GM18858 (cell line): Measurements from ENCODE around the gene NFATC2.
A peak's percentile ranks its signal among the peaks of the same experiment; 100 is the strongest.

Experiments
- ATAC-seq: cut with Tn5 transposase; IDR thresholded peaks from one replicate; pipeline ENCODE4 v1.9.1; 2021; ENCODE audit not compliant: unreplicated experiment

Gene NFATC2

DNA sequence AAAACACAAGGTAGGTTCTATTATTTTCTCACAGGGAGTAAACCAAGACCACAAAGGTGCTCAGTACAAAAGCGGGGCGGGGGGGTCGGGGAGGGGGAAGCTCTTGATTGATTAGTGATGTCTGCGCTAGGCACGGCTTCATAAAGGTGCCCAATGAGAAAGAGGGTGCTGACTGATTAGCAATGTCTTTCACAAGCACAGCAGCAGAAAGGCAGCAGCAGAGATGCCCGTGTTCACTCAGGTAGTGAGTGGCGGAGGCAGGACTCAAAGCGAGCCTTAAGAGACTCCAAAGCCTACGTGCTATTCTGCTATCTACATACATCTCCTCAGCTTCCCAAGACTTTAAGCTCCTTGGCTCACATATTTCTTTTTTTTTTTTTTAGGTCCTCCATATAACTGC, 20.3 kb downstream of the NFATC2 start:
- ATAC-seq: no peak

DNA sequence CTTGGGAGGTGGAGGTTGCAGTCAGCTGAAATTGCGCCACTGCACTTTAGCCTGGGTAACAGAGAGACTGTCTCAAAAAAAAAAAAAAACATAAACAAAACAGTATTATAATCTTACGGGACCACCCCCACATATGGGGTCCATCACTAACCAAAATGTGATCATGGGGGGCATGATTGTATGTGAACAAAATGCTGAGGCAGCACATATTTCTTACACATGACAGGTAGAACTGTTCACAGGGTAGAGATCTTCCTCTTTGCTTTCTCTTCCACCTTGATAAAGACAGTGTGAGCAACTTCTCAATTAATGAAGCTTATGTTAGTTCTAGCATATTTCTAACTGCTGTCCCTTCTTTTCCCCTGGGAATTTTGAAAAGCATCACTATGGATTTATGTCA, 24.7 kb downstream of the NFATC2 start:
- ATAC-seq: no peak

DNA sequence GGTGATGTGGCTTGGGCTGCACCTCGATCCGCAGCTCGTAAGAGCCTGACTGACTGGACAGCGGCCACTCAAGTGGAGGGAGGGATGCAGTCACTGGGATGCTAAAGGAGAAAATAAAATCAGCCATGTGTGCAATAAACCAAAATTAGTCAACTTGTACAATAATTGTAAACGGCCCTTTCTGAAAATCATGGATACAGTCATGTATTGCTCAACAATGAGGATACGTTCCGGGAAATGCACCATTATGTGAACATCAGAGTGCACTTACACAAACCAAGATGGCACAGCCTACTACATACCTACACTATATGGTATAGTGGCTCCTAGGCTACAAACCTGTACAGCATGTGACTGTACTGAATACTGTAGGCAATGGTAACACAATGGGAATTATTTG, 25.7 kb downstream of the NFATC2 start:
- no peak for ATAC-seq

DNA sequence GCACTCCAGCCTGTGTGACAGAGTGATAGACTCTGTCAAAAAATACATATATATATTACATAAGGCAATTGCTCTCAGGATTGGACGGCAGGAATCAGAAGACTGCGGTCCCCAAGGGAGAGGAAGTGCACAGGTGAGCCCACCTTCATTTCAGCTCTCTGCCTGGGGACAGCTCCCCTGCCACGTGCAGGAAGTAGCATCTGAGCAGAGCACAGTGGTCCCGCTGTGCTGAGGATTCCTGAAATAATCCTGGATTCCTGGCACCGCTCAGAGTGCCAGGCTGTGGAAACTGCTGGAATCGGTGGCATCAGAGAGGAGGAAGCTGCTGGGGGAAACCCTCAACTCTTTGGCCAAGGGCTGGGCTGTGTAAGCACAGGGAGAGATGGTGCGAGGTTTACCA, 27.7 kb downstream of the NFATC2 start:
- ATAC-seq: no peak

DNA sequence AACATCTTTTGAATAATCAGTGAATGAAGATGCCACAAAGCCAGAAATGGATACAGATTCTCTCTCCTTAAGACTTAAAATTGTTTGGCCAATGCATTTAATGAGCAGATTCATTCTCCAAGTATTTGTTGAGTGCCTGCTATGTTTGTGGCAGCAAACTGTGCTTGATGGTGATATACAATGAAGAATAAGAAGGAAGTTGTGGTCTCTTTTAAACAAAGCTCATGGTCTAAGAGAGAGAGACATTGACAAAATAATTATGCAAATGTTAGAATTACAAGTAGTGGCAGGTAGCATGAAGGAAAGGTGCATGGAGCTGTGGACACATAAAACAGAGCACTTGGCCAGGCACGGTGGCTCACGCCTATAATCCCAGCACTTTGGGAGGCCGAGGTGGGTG, 28.3 kb downstream of the NFATC2 start:
- no peak for ATAC-seq

DNA sequence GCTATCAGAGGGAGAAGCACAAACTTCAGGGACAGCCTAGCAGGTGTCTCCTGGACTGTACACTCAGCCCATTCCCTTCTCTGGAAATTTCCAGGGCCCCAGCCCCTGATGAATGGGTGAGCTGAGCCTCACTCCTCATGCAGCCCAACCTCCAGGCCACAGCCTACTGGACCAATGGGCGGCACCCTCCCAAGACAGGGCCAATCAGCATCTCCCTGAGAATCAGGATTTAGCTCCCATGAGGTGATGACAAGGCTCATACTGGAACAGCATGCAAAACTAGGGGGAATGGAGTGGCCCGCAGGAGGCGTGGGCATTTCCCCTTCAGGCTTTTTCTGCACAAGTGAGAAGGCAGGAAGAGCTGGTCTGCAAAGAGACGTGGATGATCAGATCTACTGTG, 29.0 kb downstream of the NFATC2 start:
- no peak for ATAC-seq

DNA sequence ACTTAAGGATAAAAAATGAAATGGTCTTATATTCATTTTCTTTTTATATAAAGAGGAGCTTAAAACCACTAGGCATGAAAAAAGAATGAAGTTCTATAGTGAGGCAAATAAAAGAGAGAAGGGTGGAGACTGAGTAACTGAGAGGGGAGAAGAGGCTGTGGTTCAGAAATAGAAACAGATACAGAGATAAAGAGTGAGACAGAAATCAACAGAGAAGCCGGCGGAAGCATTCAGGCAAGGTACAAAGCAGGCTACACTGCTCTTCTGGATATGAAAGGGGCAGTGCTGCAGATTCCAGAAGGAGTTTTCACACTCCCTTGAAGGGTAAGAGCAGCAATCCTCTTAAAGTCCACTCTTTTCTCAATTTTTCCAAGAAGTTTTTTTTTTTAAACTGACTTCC, 29.9 kb downstream of the NFATC2 start:
- ATAC-seq: no peak

DNA sequence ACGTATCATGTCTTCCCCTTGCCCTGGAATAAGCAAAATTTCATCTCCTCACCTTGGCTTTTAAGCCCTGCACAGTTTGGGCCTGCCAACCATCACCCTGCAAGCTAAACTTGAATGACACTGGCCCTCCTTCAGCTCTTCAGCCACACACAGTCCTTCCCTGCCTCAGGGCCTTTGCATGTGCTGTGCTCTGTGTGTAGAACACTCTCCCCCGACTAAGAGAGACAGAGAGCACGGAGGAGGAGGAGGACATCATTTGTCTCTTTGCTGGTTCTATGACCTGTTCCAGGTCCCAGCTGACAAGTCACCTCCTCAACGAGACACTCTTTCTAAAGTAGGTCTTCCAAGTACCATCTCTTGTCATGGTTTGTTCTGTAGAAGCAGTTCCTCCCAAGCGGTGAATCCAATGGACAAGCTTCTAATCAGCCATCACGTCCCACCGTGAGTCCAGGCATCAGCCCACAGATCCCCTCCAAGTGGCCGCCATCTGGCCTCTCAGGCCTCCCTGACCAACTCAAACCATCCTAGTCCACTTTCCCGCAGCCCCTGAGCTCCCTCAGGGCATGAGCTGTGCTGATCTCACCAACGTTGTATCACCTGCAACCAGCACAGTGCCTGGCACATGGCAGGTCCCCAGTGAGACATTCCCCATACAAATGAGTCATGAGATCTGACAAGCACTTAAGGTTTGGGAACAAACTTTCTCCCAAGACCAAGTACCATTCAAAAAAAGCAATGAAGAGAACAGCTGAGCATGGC, 30.5 kb downstream of the NFATC2 start:
- no peak for ATAC-seq

DNA sequence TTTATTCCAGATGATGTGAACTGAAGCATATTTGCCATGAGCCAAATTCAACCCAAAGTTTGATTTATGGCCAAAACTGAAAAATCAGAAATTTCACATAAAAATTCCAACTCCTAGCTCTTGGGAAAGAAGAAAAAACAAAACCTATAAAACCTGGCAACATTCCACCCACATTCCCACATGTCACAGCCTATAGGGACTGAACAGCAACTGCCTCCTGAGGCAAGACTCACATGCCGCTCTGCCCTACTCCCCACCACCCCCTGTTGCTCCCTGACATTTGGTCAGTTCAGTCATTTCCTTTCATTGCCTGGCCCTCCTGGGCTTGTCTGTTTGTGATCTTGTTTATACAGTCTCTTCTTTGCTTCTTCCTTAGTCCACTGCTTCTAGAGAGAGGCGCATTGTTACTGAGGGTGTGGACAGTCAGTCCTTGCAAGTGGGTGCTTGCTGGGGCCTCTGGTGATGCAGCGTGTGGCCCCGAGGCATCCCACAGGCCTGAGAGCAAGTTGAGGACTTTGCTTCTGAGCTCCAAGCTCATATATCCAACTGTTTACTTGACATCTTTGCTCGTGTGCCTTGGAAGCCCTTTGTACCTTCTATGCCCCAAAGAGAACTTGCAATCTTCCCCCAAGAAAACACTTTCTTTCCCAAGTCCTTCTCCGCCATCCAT, 31.4 kb downstream of the NFATC2 start:
- ATAC-seq: no peak

DNA sequence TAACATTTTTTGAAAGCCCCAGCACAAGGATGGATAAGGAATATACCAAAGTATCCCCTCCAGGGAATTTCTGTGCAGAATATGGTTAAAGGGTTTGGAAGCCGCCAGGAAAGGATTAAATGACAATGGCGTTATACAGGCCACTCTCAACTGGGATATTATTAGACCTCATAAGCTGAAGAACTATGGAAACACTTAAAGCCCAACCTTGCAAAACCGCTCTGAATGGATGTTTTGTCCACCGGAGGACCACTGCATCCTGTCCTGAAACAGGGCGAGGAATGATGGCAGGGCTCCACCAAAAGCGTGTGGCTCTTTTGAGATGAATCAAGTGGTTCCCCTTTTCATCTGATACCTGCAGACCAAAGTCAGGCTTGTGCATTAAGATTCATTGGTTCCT, 32.4 kb downstream of the NFATC2 start:
- no peak for ATAC-seq

DNA sequence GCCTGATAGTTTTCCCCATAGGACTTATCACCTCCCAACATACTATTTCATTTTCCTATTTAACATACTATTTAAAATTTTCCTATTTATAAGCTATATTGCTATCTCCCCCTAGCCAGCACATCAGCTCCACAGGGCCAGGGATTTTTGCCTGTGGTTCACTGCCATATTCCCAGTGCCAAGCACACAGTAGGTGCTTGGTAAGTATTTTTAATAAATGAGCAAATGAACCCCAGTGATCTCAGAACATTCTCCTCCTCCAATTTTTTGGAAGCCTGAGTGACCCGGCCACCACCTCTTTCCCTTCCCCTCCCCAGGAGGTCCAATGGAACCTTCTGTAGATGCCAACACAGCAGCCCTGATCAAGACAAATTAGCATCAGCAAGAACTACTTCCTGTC, 33.3 kb downstream of the NFATC2 start:
- no peak for ATAC-seq

DNA sequence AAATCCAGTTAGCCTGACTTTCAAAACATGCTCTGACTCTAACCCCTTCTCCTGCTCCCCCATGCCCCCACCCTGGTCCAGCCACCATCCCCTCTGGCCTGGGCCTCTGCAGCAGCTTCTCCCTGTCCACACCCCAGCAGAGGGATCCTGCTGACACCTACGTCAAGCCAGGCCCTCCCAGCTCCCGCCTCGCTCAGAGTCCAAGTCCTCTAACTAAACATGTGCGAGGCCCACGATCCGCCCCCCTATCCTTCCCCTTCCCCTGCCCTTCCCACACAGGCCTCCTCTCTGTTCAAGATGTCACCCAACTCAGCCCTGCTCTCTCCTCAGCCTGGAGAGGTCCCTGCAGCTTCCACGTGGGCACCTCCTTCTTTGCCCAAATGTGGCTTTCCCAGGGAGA, 33.7 kb downstream of the NFATC2 start:
- ATAC-seq: no peak

DNA sequence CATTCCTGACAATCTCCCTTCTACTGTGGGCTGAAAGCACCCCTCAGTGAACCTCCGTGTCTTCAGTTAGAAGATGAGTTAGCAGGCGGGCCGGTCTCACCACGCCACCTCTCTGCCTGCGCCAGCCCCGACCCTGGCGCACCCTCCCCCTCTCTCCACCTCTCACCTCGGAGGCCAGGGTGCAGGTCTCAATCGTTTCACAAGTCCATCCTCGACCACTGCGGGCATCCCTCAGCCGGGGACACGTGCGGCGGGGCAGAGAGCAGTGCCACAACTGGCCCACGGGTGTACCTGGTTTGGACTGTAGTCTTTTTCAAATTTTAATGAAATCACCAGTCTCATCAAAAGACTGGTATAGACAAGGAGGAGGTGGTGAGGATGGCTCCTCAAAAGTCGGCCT, 34.4 kb downstream of the NFATC2 start:
- ATAC-seq: no peak

DNA sequence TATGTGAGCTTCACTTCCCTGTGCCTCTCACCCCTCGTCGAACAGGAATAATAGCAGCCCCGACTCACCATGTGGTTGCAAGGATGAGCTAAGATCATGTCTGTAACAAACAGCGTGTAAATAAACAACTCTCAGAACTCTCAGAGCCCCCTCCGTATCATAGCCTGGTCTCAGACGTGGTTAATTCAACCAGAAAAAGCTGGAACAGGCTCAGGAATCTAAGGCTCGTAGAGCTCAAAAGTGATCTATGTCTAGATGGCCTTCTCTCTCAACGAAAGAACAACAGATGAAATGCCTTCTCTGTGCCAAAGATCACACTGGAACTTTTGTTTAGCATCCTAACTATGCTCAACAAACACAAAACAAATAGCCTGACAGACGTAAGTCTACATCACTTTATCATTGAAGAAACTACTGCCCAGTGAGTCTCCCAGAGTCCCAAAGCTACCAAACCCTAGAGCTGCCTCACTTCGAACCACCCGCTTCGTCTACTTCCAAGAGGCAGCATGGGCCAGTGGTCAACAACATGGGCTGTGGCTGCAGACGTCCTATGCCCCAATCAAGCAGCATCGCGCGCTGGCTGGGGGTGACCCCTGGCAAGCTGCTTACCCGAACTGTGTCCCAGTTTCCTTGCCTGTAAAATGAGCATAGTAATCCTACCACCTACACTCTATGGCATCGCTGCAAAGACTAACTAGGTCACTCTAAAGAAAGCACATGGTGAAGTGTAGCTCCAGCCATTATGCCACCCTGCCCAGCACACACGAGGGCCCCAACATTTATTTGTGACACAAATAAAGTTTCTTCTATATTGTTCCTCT, 35.1 kb downstream of the NFATC2 start:
- ATAC-seq: no peak

DNA sequence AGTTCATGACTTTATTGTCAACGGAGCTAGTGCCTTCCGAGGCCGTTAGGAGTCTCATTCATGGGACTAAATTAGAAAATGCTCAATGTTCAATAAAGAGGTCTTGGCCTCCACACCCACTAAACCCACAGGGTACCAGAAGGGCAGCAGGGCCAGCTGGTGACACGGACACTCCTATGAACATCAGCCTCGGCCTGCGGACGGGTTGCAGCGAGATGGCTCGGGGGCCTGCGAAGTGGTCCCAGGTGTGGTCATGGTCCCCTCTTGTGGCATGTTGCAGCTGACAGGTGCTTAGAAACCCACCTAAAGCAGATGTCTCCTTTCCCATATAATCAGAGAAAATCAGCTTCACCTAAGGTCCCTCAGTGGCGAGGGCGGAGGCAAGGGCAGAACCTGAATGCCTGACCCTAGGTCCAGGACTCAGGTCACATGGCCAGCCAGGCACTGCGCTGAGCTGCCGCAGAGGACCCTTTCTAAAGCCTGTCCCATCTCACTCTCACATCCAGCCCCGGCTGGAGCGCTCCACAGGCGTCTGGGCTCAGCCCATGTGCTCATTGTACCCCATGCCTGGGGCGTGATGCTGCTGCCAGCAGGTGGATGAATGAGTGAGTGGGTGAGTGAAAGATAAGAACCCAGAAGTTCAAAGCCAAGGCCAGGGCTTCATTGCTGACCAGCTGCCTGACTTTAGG, 35.8 kb downstream of the NFATC2 start:
- no peak for ATAC-seq

DNA sequence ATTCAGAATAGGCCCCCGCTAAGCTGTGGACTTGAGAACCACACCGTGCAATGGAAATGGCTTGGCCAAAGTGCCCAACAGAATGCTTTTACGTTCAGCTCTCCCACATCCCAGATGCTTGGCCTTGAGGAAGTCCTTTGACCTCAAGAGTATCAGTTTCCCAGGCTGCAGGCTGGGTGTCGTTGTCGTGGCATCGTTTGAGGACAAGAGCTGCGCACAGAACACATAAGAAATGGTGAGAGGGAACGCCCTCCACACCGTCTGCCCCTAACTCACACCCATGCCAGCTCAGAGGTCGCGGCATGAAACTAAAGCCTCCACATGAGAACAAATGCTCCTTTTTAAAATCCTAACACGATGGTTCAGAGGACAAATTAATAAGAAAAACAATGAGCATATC, 37.0 kb downstream of the NFATC2 start:
- ATAC-seq: no peak

DNA sequence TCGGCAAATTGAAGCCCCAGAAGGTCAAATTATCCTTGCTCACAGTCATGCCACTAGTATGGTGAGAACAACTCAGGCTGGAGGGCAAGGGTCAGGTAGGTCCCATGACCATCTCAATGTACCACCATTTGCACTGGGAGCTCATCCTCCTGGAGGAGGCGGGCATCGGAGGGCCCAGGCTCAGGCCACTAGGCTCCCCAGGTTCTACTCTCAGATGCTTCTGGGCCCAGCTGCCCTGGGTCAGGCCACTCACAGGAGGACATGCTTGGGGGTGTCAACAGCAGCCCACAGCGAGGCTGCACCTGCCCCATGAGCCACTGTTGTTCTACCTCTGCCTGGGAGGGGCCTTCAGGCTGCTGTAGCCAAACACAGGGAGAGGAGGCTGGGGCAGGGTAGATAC, 39.1 kb downstream of the NFATC2 start:
- no peak for ATAC-seq

DNA sequence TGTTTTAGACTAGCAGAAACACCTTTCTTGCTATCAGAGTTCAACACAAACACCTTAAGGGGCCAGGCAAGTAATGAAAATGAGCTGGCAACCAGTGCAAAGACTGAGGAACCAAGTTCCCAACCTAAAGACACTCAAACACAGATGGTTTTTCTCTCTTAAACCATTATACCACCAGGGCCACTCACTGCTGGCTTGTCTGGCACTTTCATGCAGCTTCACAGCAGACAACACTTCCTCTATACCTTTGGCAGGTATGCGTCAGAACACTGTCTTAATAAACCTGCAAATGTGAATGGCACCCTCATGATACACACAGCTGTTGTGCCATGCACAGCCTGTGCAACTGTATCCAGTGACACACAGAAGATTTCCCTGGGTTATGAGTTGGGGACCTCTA, 41.6 kb downstream of the NFATC2 start:
- no peak for ATAC-seq

DNA sequence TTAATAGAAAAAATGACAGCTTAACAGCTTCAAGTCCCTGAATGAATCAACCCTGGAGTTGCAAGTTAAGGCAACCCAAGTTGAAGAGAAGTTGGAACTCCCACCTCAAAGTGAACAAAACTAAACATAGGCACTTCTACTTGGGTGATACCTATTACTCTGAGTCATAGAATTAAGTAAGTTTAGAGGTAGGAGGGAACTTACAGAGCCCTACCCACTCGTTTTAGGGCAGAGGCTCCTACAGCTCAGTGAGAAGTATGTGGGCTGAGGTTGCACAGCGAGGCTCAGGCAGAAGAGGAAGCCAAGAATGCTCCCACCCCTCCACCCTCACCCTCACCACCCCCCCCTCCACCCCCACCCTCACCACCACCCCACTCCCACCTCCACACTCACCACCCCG, 42.2 kb downstream of the NFATC2 start:
- ATAC-seq: peak; percentile 79

DNA sequence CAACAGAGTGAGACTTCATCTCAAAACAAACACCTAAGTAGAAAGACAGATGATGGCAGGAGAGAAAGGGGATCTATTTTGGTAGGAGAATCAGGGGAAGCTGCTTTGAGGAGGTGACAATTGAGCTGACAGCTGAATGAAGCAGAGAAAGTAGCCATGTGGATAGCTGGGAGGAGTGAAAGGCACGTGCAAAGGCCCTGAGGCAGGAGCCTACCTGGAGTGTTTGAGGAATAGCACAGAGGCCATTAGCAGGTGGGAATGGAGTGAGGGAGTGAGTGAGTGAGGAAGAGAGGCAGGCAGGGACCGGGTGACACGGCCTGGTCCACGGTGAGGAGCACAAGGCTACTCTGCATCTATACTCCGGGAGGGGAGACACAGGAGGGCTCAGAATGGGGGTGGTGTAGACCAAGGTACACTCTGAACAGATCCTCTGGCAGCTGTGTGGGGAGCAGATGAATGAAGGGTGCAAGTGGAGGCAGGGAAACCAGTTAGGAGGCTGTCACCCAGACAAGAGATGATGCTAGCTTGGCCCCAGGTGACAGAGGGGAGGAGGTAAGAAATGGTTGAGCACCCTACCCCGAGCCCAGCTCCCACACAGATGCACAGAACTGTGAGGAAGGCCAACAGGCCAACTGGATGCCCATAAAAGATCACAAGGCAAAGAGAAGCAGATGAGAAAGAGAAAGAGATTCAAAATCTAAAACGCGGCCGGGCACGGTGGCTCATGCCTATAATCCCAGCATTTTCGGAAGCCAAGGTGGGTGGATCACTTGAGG, 43.6 kb downstream of the NFATC2 start:
- no peak for ATAC-seq
